Muscle layer of colon (tissue), 2 donors: ENCODE data around the gene ZP1.
A peak's percentile ranks its signal among the peaks of the same experiment; 100 is the strongest.

Experiments used
- H3K27ac ChIP-seq: one replicate; pipeline ENCODE4 v1.7.0; 2013; ENCODE audit warnings: low read depth, mild to moderate bottlenecking, low read length, moderate library complexity
- H3K27me3 ChIP-seq, 2 donors: one replicate each; pipeline ENCODE4 v1.7.0; 2013; ENCODE audit warnings: low read length in 2 of 2, mild to moderate bottlenecking in 2 of 2; ENCODE audit not compliant: insufficient read depth in 2 of 2, control insufficient read depth in 1 of 2
- H3K36me3 ChIP-seq: one replicate; pipeline ENCODE4 v1.7.0; 2013; ENCODE audit warnings: mild to moderate bottlenecking, low read length; ENCODE audit not compliant: insufficient read depth
- H3K4me1 ChIP-seq: one replicate; pipeline ENCODE4 v1.7.0; 2013; ENCODE audit warnings: mild to moderate bottlenecking, low read length; ENCODE audit not compliant: insufficient read depth
- H3K4me3 ChIP-seq, 2 donors: one replicate each; pipeline ENCODE4 v1.7.0; 2013; ENCODE audit warnings: low read length in 2 of 2, low read depth in 1 of 2, mild to moderate bottlenecking in 1 of 2, moderate library complexity in 1 of 2
- H3K9ac ChIP-seq: one replicate; pipeline ENCODE4 v1.7.0; 2013; ENCODE audit warnings: low read length
- H3K9me3 ChIP-seq: one replicate; pipeline ENCODE4 v1.7.0; 2013; ENCODE audit warnings: mild to moderate bottlenecking, low read length
- donor health status: abdominal sarcoma.
- donor health status: Adenocarcinoma of cecum.

ZP1 gene

GRCh38 chr11:60919320-60919719 lies 52.0 kb downstream of the ZP1 start:
- peaks cover 0 to 8% of the 10 kb centered on the region in 2 donors for H3K27me3 ChIP-seq
- no peak overlapping the region for H3K9ac ChIP-seq
- no peak overlapping the region for H3K27ac ChIP-seq
- peaks cover 26% of the 10 kb centered on the region for H3K4me1 ChIP-seq
- peaks cover 2% of the 10 kb centered on the region for H3K9me3 ChIP-seq
- peaks cover 41% of the 10 kb centered on the region for H3K36me3 ChIP-seq
- H3K4me3 ChIP-seq = no peak overlapping the region

GRCh38 chr11:60919956-60920355 lies 52.6 kb downstream of the ZP1 start:
- Histone ChIP-seq H3K27ac (no peak overlapping the region), H3K27me3 (peaks cover 3 to 14% of the 10 kb centered on the region in 2 donors), H3K36me3 (peaks cover 41% of the 10 kb centered on the region), H3K9ac (no peak overlapping the region), H3K4me1 (peaks cover 30% of the 10 kb centered on the region), H3K4me3 (no peak overlapping the region), H3K9me3 (peaks cover 2% of the 10 kb centered on the region)

DNA sequence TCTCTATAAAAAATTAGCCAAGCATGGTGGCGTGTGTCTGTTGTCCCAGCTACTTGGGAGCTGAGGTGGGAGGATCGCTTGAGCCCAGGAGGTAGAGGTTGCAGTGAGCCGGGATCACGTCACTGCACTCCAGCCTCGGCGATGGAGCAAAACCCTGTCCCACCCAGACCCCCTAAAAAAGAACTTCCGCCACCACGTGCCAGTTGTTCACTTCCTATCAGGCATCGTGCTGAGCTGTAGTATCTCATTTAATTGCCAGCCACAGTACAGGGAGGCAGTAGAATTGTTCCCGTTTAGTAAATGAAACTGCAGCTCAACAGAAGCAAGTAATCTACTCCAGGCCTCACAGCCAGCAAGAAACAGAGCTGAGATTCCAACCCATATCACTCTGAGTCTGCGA lies 53.9 kb downstream of the ZP1 start:
- Histone ChIP-seq H3K27me3 (peaks cover 8 to 21% of the 10 kb centered on the region in 2 donors), H3K9me3 (peaks cover 2% of the 10 kb centered on the region), H3K36me3 (peaks cover 41% of the 10 kb centered on the region), H3K9ac (no peak overlapping the region), H3K4me3 (no peak overlapping the region), H3K4me1 (peaks cover 24% of the 10 kb centered on the region), H3K27ac (no peak overlapping the region)

DNA sequence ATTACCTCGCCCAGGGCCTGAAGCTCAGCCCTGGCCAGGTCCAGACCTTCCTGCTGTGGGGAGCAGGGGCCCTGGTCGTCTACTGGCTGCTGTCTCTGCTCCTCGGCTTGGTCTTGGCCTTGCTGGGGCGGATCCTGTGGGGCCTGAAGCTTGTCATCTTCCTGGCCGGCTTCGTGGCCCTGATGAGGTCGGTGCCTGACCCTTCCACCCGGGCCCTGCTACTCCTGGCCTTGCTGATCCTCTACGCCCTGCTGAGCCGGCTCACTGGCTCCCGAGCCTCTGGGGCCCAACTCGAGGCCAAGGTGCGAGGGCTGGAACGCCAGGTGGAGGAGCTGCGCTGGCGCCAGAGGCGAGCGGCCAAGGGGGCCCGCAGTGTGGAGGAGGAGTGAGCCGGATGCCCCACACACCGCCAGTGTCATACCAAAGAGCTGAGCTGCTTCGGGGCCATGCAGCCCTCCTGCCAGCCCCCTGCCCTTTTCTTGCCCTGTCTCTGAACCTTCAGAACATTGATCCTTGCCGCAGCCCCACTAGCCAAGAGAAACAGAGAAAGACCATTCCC lies 54.5 kb downstream of the ZP1 start:
- Histone ChIP-seq H3K4me1 (peaks cover 24% of the 10 kb centered on the region), H3K9me3 (peaks cover 2% of the 10 kb centered on the region), H3K9ac (no peak overlapping the region), H3K27ac (no peak overlapping the region), H3K27me3 (peaks cover 11 to 21% of the 10 kb centered on the region in 2 donors), H3K36me3 (peaks cover 41% of the 10 kb centered on the region), H3K4me3 (no peak overlapping the region)

- peaks cover 24% of the 10 kb centered on the region for H3K4me1 ChIP-seq
- H3K27me3 ChIP-seq = peaks cover 11 to 21% of the 10 kb centered on the region in 2 donors
- H3K36me3 ChIP-seq = peaks cover 41% of the 10 kb centered on the region
- H3K9me3 ChIP-seq = peaks cover 2% of the 10 kb centered on the region
- no peak overlapping the region for H3K4me3 ChIP-seq
- H3K9ac ChIP-seq = no peak overlapping the region
- H3K27ac ChIP-seq = no peak overlapping the region
Measured at GRCh38 chr11:60922906-60923305, 55.6 kb downstream of the ZP1 start.

DNA sequence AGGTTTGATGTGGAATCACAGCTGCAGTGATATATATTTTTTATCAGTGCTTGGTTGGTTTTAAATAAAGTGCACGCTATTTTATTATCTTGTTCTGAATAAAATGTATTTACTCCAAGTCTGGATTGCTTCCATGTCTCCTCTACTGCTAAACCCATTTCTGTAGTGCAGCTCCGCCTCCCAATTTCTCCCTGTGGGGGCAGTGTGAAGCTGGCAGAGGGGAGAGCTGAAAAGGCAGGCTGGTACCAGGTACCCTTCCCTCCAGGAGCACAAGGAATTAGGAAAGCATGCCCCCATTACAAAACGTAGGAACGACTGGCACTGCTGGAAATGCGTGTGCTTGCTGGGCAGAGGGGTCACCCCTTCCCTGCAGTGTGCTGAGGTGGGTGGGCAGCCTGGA lies 56.0 kb downstream of the ZP1 start:
- peaks cover 24% of the 10 kb centered on the region for H3K4me1 ChIP-seq
- H3K4me3 ChIP-seq = no peak overlapping the region
- H3K36me3 ChIP-seq = peaks cover 41% of the 10 kb centered on the region
- H3K9ac ChIP-seq = no peak overlapping the region
- H3K9me3 ChIP-seq = peaks cover 2% of the 10 kb centered on the region
- H3K27me3 ChIP-seq = peaks cover 11 to 21% of the 10 kb centered on the region in 2 donors
- H3K27ac ChIP-seq = no peak overlapping the region

- Histone ChIP-seq H3K4me3 (peak overlapping the region in 1 of 2 donors; percentile 38), H3K27ac (no peak overlapping the region), H3K36me3 (peaks cover 41% of the 10 kb centered on the region), H3K27me3 (peaks cover 11 to 21% of the 10 kb centered on the region in 2 donors), H3K4me1 (peaks cover 24% of the 10 kb centered on the region), H3K9me3 (peaks cover 2% of the 10 kb centered on the region), H3K9ac (no peak overlapping the region)
Measured at GRCh38 chr11:60923800-60924109, 56.4 kb downstream of the ZP1 start.

GRCh38 chr11:60924110-60924905 lies 57.0 kb downstream of the ZP1 start, which contains the start of gene TMEM132A:
Gene TMEM132A, plus strand, starts transcription at chr11:60924460. Its CDS starts 174 bp downstream, at chr11:60924634.
- Histone ChIP-seq H3K27me3 (peaks cover 11 to 21% of the 10 kb centered on the region in 2 donors), H3K27ac (no peak within 1 kb of the TSS), H3K4me1 (peaks cover 21% of the 10 kb centered on the region), H3K9ac (no peak within 1 kb of the TSS), H3K9me3 (peaks cover 2% of the 10 kb centered on the region), H3K36me3 (peaks cover 41% of the 10 kb centered on the region), H3K4me3 (peak within 1 kb of the TSS; percentile 38 to 70)
